ENCODE results near the gene AK8.
"Not testable (repeated sequence)": the region's sequence is repeated elsewhere in the genome, so short reads cannot be mapped to it uniquely, and the experiment has no call there.

AK8 gene

GRCh38 chr9:132740526-132741309, 137.4 kb downstream of the AK8 start:
- no peak for DNase-seq

DNA sequence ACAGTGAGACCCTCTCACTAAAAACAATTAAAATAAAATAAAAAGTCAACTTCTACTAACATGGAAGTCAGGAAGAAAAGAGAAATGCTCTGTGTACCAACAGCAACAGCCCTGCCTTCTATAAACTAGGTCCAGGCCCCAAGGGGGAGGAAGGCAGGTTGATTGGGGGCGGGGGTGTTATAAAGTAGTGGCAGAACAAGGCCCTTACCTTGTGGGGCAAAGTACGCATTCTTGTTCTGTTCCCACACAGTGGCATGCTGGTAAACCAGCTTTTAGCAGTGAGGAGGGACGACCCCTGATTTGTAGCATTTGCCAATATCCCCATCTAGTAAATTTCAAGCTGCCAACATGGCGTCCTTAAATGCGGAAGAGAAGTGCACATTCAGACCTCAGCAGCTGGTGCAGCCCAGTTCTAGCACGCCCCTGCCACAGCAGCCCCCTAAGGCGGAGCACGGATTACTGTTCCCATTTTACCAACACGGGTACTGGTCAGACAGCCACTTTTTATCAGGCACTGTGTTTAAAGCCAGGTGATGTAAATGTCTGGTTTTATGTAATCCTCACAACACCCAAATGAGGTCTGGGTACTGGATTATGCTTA, 138.3 kb downstream of the AK8 start:
- no peak for DNase-seq

DNA sequence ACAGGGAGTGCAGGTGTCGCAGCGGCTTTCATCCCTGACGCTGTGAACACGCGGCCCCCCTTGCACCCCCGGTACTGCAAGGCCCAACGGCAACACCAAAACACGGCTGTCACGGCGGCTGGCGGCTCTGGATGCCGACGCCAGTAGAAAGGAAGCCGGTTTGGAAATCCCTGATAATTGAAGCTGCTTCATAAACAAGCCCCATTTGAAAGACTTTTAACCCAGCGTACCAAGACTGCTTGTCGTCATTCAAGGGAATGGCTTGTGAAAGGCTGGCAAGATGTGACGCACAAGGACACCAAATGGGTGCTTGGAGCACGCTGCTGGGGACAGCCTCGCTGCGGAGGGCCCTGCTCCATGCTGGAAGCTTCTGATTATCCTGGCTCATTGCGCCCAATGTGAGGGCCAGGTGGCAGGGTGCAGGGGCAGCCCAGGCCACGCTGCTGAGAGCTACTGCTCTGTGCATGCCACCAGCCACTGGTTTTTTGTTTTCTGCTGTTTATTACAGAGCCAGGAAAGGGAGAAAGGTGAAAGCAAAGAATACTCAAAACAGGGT, 144.7 kb downstream of the AK8 start:
- no peak for DNase-seq

- DNase-seq, result no peak
Measured at GRCh38 chr9:132732326-132733259, 145.5 kb downstream of the AK8 start.

DNA sequence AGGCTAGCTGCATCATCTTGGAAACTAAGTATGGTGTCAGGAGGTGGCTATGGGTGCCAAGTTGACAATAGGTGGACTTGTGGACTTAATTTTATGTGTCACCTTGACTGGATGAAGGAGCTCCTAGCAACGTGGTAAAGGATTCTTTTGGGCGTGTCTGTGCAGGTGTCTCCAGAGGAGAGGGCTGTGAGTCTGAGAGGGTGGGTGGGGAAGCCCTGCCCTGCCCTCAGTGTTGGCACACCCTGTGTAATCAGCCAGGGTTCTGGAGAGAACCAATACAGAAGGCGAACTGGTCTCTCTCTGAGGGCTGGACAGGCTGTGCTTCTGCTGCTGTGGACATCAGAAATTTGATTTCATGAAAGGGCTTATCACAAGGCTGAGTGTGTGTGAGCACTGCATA, 146.9 kb downstream of the AK8 start:
- no peak for DNase-seq

DNA sequence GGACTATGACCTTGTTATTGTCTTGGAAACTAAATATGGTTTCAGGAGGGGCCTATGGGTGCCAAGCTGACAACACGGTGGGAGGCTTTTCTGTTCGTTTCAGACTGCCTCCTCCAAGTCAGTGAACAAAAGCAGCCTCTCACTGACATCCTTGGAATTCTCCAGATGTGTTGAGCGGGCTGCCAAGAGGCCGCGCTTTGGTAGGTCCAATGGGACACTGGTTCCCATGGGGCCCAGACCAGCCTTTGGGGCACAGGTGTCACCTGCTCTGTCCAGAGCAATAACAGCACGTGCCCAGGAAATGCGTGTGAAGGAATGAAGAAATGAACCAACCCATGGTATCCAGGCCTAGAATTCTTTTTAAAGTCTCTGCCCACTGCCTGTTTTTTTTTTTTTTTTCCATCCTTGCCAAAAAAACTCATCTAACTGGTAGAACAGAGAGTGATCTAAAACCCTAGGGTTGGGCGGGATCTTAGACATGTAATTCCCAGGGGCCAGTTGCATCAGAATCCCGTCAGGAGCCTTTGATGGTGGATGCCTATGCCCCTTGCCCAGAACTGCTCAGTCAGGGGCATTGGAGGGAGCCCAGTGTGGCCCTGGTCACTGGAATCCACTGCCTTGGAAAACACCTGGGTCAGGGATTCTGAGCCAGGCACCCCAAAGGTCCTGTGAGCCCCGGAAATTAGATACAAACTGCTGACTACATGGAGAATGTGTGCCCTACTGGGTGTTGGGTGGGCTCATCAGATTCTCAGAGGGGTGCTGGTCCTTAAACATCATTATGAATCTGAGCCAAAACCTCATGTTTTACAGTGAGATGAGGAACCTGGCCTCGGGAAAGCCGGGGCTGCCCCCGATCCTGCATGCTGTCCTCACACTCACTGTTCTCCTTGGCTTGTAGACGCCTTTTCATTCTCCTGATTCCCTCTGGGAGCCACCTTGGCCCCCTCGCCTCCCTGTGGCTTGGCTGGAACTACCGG, 147.7 kb downstream of the AK8 start:
- no peak for DNase-seq

DNA sequence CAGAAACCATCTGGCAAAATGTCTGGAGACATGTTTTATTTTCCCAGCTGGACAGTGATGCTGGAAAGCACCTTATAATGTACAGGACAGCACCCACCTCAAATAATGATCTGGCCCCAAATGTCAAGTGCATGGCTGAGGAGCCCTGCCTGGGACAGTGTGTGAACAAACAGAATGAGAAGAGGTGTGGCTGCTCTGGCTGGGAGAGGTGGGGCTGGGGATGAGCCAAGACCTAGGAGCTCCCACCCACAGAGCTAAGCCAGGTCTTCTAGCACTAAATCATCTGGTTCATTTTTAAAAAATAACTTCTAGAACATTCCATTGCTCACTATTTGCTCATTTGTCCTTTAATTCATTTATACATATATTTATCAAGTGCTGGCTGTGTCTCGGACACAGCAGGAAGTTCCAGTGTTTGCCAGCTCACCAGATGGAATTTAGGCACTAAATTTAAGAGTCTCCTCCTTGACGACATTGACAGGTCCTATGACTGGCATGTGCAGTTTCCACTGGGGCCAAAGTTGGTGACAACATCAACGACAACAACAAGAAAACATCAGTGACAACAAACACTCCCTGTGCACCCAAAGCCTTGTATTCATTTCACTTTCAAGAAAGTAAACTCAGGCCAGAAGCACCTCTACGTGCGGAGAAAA, 148.7 kb downstream of the AK8 start:
- DNase-seq, result no peak

DNA sequence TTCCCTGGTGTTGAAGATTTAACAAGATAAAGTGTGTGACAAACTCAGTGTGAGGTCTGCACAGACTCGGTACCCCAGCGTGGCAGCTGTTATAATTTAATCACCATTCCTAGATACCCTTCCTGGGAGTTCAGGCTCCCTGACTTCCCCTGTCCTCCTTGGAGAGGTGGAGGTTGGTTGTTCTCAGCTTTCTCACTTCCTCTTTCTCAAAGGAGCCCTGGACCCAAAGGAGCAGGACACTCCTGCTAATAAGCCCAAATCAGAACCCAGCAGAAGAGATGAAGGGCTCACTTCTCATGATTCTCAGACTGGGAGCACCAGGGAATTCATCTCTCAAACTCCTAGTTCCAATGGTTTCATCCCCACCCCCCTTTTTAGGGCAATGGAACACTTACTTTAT, 149.6 kb downstream of the AK8 start:
- no peak for DNase-seq

DNA sequence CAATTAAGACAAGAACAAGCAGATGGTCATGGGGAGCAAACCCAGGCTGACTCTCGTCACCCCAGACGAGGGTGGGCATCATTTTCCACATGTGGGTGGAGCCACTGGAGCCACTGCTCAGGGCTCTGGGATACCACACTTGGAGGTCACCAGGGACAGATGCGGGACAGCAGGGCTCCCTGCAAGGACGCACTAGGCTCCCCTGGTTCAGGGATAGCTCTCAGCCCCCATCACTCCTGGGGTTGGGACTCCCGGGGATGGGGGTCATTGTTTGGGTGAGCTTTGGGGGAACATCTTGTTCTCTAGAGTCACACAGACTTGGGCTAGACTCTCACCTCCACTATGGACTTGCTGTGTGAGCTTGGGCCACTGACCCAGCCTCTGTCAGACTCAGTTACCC, 150.0 kb downstream of the AK8 start:
- DNase-seq, result no peak

DNA sequence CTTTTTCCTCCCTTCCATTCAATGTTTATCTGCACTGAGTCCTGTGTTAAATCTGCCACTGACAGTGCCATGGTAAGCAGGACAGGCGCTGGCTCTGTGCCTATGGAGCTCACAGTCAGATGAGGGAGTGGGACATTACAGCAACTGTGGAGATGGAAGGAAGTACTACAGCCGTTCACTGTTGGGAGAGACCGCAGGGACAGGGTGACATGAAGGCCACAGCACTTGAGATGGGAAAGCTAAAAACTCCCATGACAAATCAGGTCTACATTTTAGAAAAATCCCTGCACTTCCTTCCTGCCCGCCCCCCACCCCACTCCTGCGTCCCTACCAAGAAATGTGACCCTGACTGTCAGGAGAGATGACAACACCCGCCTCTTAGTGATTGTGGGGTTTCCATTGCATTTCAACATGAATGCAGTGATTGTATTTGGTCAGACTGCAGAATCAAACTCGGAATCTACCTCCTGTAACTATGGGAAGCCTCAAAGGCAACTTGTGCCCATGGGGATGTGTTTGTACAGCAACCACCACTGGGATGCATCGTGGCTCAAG, 151.4 kb downstream of the AK8 start:
- DNase-seq, result no peak

GRCh38 chr9:132725306-132725705, 152.8 kb downstream of the AK8 start:
- DNase-seq, result no peak

DNA sequence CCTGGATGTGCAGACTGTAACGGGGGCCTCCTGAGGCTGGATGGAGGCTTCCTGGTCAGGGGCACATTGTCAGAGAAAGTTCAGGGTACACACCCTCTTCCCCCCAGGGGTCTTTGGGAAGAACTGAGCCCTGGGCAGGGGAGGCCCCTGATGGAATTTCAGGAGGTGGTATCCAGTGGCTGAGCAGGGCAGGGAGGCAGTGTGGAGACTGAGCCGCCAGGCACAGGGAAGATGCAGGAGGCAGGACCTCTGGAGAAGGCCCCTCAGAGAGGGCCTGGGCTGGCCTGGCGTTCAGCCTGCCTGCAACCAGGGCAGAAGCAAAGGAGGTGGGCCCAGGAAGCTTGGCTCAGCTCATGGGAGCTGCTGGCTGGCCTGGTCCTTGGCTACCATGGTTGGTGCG, 154.3 kb downstream of the AK8 start:
- no peak for DNase-seq

DNA sequence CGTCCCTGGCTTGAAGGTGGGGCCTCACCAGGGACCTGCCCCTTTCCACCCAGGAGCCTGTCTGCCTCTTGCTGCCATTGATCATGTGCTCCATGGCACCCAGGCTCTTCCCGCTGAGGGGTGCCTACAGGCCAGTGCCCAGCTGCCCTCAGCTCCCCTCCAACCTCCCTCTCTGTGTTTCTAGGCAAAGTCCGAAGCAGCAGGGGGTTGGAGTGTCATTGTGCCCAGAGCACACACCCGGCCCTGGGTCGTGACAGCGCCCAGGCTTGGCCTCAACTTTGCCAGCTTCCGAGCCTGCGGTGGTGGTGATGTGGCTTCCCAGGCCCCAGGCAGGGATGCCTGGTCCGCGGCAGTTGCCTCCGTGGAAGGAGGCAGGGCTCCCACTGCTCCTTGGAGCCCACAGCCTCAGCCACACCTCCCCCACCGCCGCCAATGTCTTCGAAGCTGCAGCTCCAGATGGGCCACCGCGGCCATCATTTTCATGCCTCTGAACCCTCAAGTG, 155.5 kb downstream of the AK8 start:
- no peak for DNase-seq

- no peak for DNase-seq
Measured at GRCh38 chr9:132721661-132722060, 156.4 kb downstream of the AK8 start.

GRCh38 chr9:132718381-132718928, 159.6 kb downstream of the AK8 start:
- DNase-seq, result not testable (repeated sequence)

- DNase-seq, result no peak
Measured at GRCh38 chr9:132717326-132717945, 160.6 kb downstream of the AK8 start.

DNA sequence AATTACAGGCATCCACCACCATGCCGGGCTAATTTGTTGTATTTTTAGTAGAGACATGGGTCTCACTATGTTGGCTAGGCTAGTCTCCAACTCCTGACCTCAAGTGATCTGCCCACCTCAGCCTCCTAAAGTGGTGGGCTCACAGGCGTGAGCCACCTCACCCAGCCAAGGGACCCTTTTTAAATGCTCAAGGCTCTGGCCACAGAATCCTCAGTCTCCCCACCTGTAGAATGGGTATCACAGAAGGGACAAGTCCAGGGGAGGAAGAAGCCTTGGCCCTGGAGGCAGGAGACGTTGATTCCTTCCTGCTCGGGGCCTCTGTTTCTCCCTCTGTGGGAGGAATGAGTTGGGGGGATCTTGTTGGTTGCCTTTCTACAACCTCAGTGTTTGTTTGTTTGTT, 162.1 kb downstream of the AK8 start:
- DNase-seq, result no peak

GRCh38 chr9:132712753-132713152, 165.3 kb downstream of the AK8 start:
- no peak for DNase-seq

- no peak for DNase-seq
Measured at GRCh38 chr9:132711846-132712245, 166.2 kb downstream of the AK8 start.

GRCh38 chr9:132711152-132711551, 166.9 kb downstream of the AK8 start:
- DNase-seq, result not testable (repeated sequence)

Data from inflammatory macrophage (primary cell).